PFSK-1 (cell line): ENCODE measurements around the gene OPN3.

Source experiments
- POLR2AphosphoS5 ChIP-seq: IDR thresholded peaks from 2 replicates; pipeline ENCODE4 v1.6.1; 2012; ENCODE audit warnings: low read depth, mild to moderate bottlenecking, control low read depth, low read length, moderate library complexity
- REST ChIP-seq, 2 experiments: IDR thresholded peaks; 2 replicates each; pipeline versions ENCODE4 v1.6.1 to v1.8.0; 2011 to 2012; ENCODE audit warnings: low read depth in 2 of 2, low read length in 2 of 2, control low read depth in 1 of 2, inconsistent platforms in 1 of 2, mild to moderate bottlenecking in 1 of 2, moderate library complexity in 1 of 2; ENCODE audit not compliant: insufficient read depth in 1 of 2
- SIN3A ChIP-seq: IDR thresholded peaks from 2 replicates; pipeline ENCODE4 v1.6.1; 2012; ENCODE audit warnings: mild to moderate bottlenecking, low read length, moderate library complexity, borderline replicate concordance; ENCODE audit not compliant: insufficient read depth
- TAF1 ChIP-seq: IDR thresholded peaks from 2 replicates; pipeline ENCODE4 v1.6.1; 2012; ENCODE audit warnings: low read length, control low read depth, borderline replicate concordance; ENCODE audit not compliant: insufficient read depth

- TF ChIP-seq POLR2AphosphoS5 (no peak), SIN3A (no peak), TAF1 (no peak), REST (IDR thresholded peaks at IDR 0.05; ENCODE audit: insufficient read depth in 1 of 2, low read depth in 2 of 2, low read length in 2 of 2) (no peak)
Observed at GRCh38 chr1:241658081-241658793, 18.1 kb upstream of the OPN3 start.
